AG04449 (cell line): ENCODE data around the gene MBOAT1.
"Not testable (repeated sequence)": the region's sequence is repeated elsewhere in the genome, so short reads cannot be mapped to it uniquely, and the experiment has no call there.

ENCODE experiments used
- CTCF ChIA-PET: fragments of 350-600 bp; formaldehyde crosslinking; extraction: SDS; loops from one replicate; lab custom pipeline; 2021; ENCODE audit warnings: antibody characterized with exemption; lab: Yijun Ruan, JAX
- POLR2A ChIA-PET: fragments of 400-600, 350-600 bp; formaldehyde crosslinking; extraction: SDS; loops from one replicate; lab custom pipeline; 2020; ENCODE audit warnings: antibody characterized with exemption, inconsistent platforms; lab: Yijun Ruan, JAX
- DNase-seq: peaks from one replicate; pipeline ENCODE4 v3.0.0-alpha.2; 2010; ENCODE audit warnings: low read depth, low spot score
- H3K4me3 ChIP-seq: 2 replicates; pipeline ENCODE4 v1.5.1; 2011; ENCODE audit warnings: low read depth, mild to moderate bottlenecking, control low read depth, low read length
- CTCF ChIP-seq: IDR thresholded peaks from one replicate; pipeline ENCODE4 v1.5.1; 2011; ENCODE audit warnings: mild to moderate bottlenecking, moderate library complexity, low read length, control low read depth, inconsistent platforms; ENCODE audit not compliant: insufficient read depth; ENCODE audit errors: missing control alignments

MBOAT1 gene

GRCh38 chr6:20254295-20254694 lies 42.0 kb upstream of the MBOAT1 start:
- POLR2A ChIA-PET: no interaction called here
- TF ChIP-seq CTCF: no peak

GRCh38 chr6:20253021-20253420 lies 40.8 kb upstream of the MBOAT1 start:
- CTCF ChIA-PET: no interaction called here

More at GRCh38 chr6:20254295-20254694, 42.0 kb upstream of the MBOAT1 start:
- no peak overlapping the region for H3K4me3 ChIP-seq
- no peak for DNase-seq
- CTCF ChIA-PET: no interaction called here

DNA sequence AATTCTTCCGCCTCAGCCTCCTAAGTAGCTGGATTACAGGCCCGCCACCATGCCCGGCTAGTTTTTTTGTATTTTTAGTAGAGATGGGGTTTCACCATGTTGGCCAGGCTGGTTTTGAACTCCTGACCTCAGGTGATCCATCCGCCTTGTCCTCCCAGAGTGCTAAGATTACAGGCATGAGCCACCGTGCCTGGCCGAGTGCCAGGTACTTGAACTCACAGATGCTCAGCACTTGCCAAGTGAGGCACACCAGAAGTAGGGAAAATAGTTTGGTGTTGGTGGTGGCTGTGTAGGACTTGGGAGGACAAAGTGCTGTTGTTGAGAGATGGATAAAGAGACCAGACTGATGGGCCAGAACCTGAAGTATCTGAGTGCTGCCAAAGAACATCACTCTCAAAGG lies 40.0 kb upstream of the MBOAT1 start:
- ChIA-PET CTCF (no interaction called here), POLR2A (no interaction called here)
- no peak overlapping the region for H3K4me3 ChIP-seq
- DNase-seq: no peak
- TF ChIP-seq CTCF: no peak

More at GRCh38 chr6:20253021-20253420, 40.8 kb upstream of the MBOAT1 start:
- POLR2A ChIA-PET: no interaction called here
- TF ChIP-seq CTCF: no peak
- DNase-seq: no peak
- no peak overlapping the region for H3K4me3 ChIP-seq

- no peak for TF ChIP-seq CTCF
- ChIA-PET POLR2A (no interaction called here), CTCF (no interaction called here)
- DNase-seq: no peak
- H3K4me3 ChIP-seq: no peak overlapping the region
Observed at GRCh38 chr6:20251525-20251924, 39.3 kb upstream of the MBOAT1 start.

GRCh38 chr6:20246125-20246524 lies 33.9 kb upstream of the MBOAT1 start:
- CTCF ChIA-PET: no interaction called here

DNA sequence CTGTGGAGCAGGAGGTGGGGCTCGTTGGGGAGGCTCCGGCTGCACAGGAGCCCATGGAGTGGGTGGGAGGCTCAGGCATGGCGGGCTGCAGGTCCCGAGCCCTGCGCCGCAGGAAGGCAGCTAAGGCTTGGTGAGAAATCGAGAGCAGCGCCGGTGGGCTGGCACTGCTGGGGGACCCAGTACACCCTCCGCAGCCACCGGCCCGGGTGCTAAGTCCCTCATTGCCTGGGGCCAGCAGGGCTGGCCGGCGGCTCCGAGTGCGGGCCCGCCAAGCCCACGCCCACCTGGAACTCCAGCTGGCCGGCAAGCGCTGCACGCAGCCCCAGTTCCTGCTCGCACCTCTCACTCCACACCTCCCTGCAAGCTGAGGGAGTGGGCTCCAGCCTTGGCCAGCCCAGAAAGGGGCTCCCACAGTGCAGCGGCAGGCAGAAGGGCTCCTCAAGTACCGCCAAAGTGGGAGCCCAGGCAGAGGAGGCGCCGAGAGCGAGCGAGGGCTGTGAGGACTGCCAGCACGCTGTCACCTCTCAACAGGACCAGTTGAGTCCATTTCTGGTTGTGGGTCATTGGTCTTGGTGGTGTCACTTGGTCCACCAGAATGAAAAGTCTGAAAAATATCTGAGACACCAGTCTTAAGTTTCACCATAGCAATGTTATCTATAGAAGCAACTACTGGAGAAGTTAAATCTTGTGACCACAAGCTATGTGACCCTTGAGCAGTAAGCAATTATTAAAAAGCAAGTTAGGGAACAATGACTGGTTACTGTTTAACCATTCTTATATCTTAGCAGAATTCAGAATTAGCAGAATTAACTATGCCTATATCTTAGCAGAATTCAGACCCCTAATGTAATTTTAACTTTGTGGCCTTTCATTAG lies 32.8 kb upstream of the MBOAT1 start:
- H3K4me3 ChIP-seq, CTCF ChIA-PET, DNase-seq, POLR2A ChIA-PET: not testable (repeated sequence)

More at GRCh38 chr6:20246125-20246524, 33.9 kb upstream of the MBOAT1 start:
- POLR2A ChIA-PET: no interaction called here
- TF ChIP-seq CTCF: no peak
- no peak for DNase-seq
- H3K4me3 ChIP-seq: no peak overlapping the region
